Ishikawa (cell line): Measurements from ENCODE around the gene NACAD.

ENCODE experiments used
- CEBPB ChIP-seq: IDR thresholded peaks from 2 replicates; pipeline ENCODE4 v1.6.1; 2012
- CREB1 ChIP-seq: IDR thresholded peaks from 2 replicates; pipeline ENCODE4 v1.6.1; 2012; ENCODE audit warnings: low read depth
- EP300 ChIP-seq: IDR thresholded peaks from 2 replicates; pipeline ENCODE4 v1.6.1; 2012; ENCODE audit warnings: borderline replicate concordance
- FOXM1 ChIP-seq: IDR thresholded peaks from 2 replicates; pipeline ENCODE4 v1.6.1; 2012; ENCODE audit warnings: low read depth, borderline replicate concordance
- MAX ChIP-seq: IDR thresholded peaks from 2 replicates; pipeline ENCODE4 v1.6.1; 2012
- RAD21 ChIP-seq: IDR thresholded peaks from 2 replicates; pipeline ENCODE4 v1.6.1; 2012; ENCODE audit warnings: low read depth
- REST ChIP-seq: IDR thresholded peaks from 2 replicates; pipeline ENCODE4 v1.6.1; 2012; ENCODE audit warnings: low read depth, mild to moderate bottlenecking
- TAF1 ChIP-seq: IDR thresholded peaks from 2 replicates; pipeline ENCODE4 v1.6.1; 2012; ENCODE audit warnings: low read depth, mild to moderate bottlenecking
- TCF12 ChIP-seq: IDR thresholded peaks from 2 replicates; pipeline ENCODE4 v1.6.1; 2012; ENCODE audit warnings: low read depth
- USF1 ChIP-seq: IDR thresholded peaks from 2 replicates; pipeline ENCODE4 v1.6.1; 2012
- YY1 ChIP-seq: IDR thresholded peaks from 2 replicates; pipeline ENCODE4 v1.6.1; 2012; ENCODE audit warnings: low read depth
- ZBTB7A ChIP-seq: IDR thresholded peaks from 2 replicates; pipeline ENCODE4 v1.6.1; 2012; ENCODE audit warnings: low read depth

GRCh38 chr7:45104844-45105587 lies 16.2 kb upstream of the NACAD start:
- TF ChIP-seq TAF1: no peak
- TF ChIP-seq YY1: no peak
- TF ChIP-seq REST: no peak
- no peak for TF ChIP-seq EP300
- TF ChIP-seq MAX: no peak
- TF ChIP-seq RAD21: no peak
- TF ChIP-seq CEBPB: no peak
- TF ChIP-seq USF1: no peak
- no peak for TF ChIP-seq FOXM1
- no peak for TF ChIP-seq TCF12
- no peak for TF ChIP-seq ZBTB7A
- TF ChIP-seq CREB1: no peak
